ENCODE data around the gene ATAD1.

GRCh38 chr10:87837445-87837844 is 19.4 kb upstream of the ATAD1 start:
- TF ChIP-seq POLR2AphosphoS5 (IDR thresholded peaks at IDR 0.05; ENCODE audit: low read depth, low read length) (no peak), POLR2A (IDR thresholded peaks at IDR 0.05; ENCODE audit: low read depth, low read length) (no peak), TAF1 (IDR thresholded peaks at IDR 0.05; ENCODE audit: borderline replicate concordance, low read depth, low read length) (no peak)

Data from GM12892 (cell line).